OCI-LY3 (cell line): ENCODE measurements around the gene SLC6A6.

Source experiments
- CTCF ChIP-seq: fragments of 200-600, 300-600 bp; sonication (generic); IDR thresholded peaks from 2 replicates; pipeline ENCODE4 v1.5.1; 2014; ENCODE audit warnings: antibody characterized with exemption, low read length, low read depth
- EZH2phosphoT487 ChIP-seq: fragments of 200-600 bp; shearing (Covaris generic); IDR thresholded peaks from 2 replicates; pipeline ENCODE4 v1.6.1; 2018; ENCODE audit warnings: antibody characterized with exemption, mixed run types, low read depth

GRCh38 chr3:14471016-14471415 is 68.6 kb downstream of the SLC6A6 start:
- no peak for TF ChIP-seq CTCF
- no peak for TF ChIP-seq EZH2phosphoT487
